Myocyte (in vitro differentiated cells): ENCODE measurements around the gene VIT. TPM values are rescaled to one million over a fixed set of nuclear protein-coding genes. Genes with fewer than 3 reads are reported as not detected.
"Not testable (repeated sequence)": the region's sequence is repeated elsewhere in the genome, so short reads cannot be mapped to it uniquely, and the experiment has no call there.

ENCODE experiments used
- DNase-seq: peaks from one replicate; pipeline ENCODE4 v3.0.0-alpha.2; 2012; ENCODE audit warnings: low read depth
- total RNA-seq: library from RNA; depleted of rRNA; stranded (reverse); fragments of >200 nt; gene quantifications from 2 replicates; pipeline ENCODE4 v1.2.3, GENCODE V29; 2014

Gene VIT
- total RNA-seq, 1 donor from 2014 or later, result not detected

- DNase-seq, result no peak
These were observed 19.1 kb upstream of the VIT start for GRCh38 chr2:36677386-36677785.

GRCh38 chr2:36677996-36678605 lies 18.4 kb upstream of the VIT start:
- no peak for DNase-seq

- DNase-seq, result no peak
These were observed 17.7 kb upstream of the VIT start for GRCh38 chr2:36678856-36679255.

- no peak for DNase-seq
These were observed 16.5 kb upstream of the VIT start for GRCh38 chr2:36680012-36680411.

- DNase-seq, result no peak
These were observed 13.9 kb upstream of the VIT start for GRCh38 chr2:36682562-36682961.

GRCh38 chr2:36683002-36683401 lies 13.5 kb upstream of the VIT start:
- DNase-seq, result no peak

GRCh38 chr2:36688291-36688690 lies 8.2 kb upstream of the VIT start:
- DNase-seq, result not testable (repeated sequence)

- not testable (repeated sequence) for DNase-seq
These were observed 7.5 kb upstream of the VIT start for GRCh38 chr2:36689013-36689412.

GRCh38 chr2:36692121-36692520 lies 4.4 kb upstream of the VIT start:
- DNase-seq, result no peak

- no peak for DNase-seq
These were observed 2.7 kb upstream of the VIT start for GRCh38 chr2:36693825-36694224.

- peak; percentile 28 for DNase-seq
These were observed 626 bp upstream of the VIT start for GRCh38 chr2:36695746-36696415.

GRCh38 chr2:36697424-36698066 lies 1.0 kb downstream of the VIT start:
- peak; percentile 7 for DNase-seq

GRCh38 chr2:36698993-36699392 lies 2.5 kb downstream of the VIT start:
- no peak for DNase-seq

- DNase-seq, result no peak
These were observed 3.8 kb downstream of the VIT start for GRCh38 chr2:36700311-36700710.

- DNase-seq, result no peak
These were observed 4.9 kb downstream of the VIT start for GRCh38 chr2:36701391-36701795.

- DNase-seq, result no peak
These were observed 5.4 kb downstream of the VIT start for GRCh38 chr2:36701918-36702317.

- DNase-seq, result no peak
These were observed 6.3 kb downstream of the VIT start for GRCh38 chr2:36702781-36703180.

- peak; percentile 2 for DNase-seq
These were observed 8.1 kb downstream of the VIT start for GRCh38 chr2:36704475-36705150.

GRCh38 chr2:36705326-36706020 lies 9.0 kb downstream of the VIT start:
- DNase-seq, result no peak

GRCh38 chr2:36706021-36706876 lies 9.7 kb downstream of the VIT start:
- peak; percentile 6 for DNase-seq

GRCh38 chr2:36707050-36707449 lies 10.5 kb downstream of the VIT start:
- peak; percentile 35 for DNase-seq
